SK-N-SH (cell line): ENCODE results near the gene VWA5B2. TPM values are rescaled to one million over a fixed set of nuclear protein-coding genes. Genes with fewer than 3 reads are reported as not detected.
A peak's percentile ranks its signal among the peaks of the same experiment; 100 is the strongest.

Source experiments
- CTCF ChIA-PET: fragments of 300-600, 350-600 bp; formaldehyde crosslinking; extraction: SDS; loops from one replicate; lab custom pipeline; 2021; lab: Yijun Ruan, JAX
- POLR2A ChIA-PET: fragments of 350-600 bp; sonication (Branson Sonifier 250); formaldehyde crosslinking; extraction: SDS; loops from one replicate; lab custom pipeline; 2020; ENCODE audit warnings: antibody characterized with exemption, inconsistent platforms; lab: Yijun Ruan, JAX
- DNase-seq: peaks from one replicate; pipeline ENCODE4 v3.0.0; 2012
- H2AFZ ChIP-seq: fragments of 200-600 bp; sonication (generic); 2 replicates; pipeline ENCODE4 v1.8.1; 2016; ENCODE audit warnings: antibody characterized with exemption, mild to moderate bottlenecking, low read depth
- H3F3A ChIP-seq: fragments of 200-600 bp; sonication (generic); replicated peaks from 2 replicates; pipeline ENCODE3; 2016; ENCODE audit warnings: antibody characterized with exemption, mild to moderate bottlenecking; ENCODE audit not compliant: insufficient read depth
- H3K27ac ChIP-seq, 2 experiments: fragments of 200-500 bp in 1 of 2; fragments of 200-600 bp in 1 of 2; sonication (Bioruptor generic) in 1 of 2; sonication (generic), shearing (Covaris generic) in 1 of 2; 2 replicates each; pipeline versions ENCODE4 v1.5.1 to v1.6.1; 2014 to 2016; ENCODE audit warnings: low read depth in 2 of 2, inconsistent platforms in 1 of 2, low read length in 1 of 2, mild to moderate bottlenecking in 1 of 2, mixed read lengths in 1 of 2
- H3K27me3 ChIP-seq: fragments of 200-600 bp; sonication (generic), shearing (Covaris generic); 2 replicates; pipeline ENCODE4 v1.6.1; 2016; ENCODE audit warnings: mixed run types; ENCODE audit not compliant: insufficient read depth
- H3K36me3 ChIP-seq, 2 experiments: fragments of 200-500 bp in 1 of 2; fragments of 200-600 bp in 1 of 2; sonication (Bioruptor generic) in 1 of 2; sonication (generic) in 1 of 2; replicated peaks in 1 of 2; 2 replicates each; pipeline versions ENCODE3 to v1.5.1; 2014 to 2016; ENCODE audit warnings: low read length in 1 of 2, mild to moderate bottlenecking in 1 of 2; ENCODE audit not compliant: insufficient read depth in 2 of 2, control insufficient read depth in 1 of 2
- H3K4me1 ChIP-seq, 2 experiments: fragments of 200-500 bp in 1 of 2; fragments of 200-600 bp in 1 of 2; sonication (Bioruptor generic) in 1 of 2; sonication (generic), shearing (Covaris generic) in 1 of 2; 2 replicates each; pipeline versions ENCODE4 v1.5.1 to v1.6.1; 2014 to 2016; ENCODE audit warnings: low read depth in 1 of 2, low read length in 1 of 2, mixed run types in 1 of 2; ENCODE audit not compliant: insufficient read depth in 2 of 2, control insufficient read depth in 1 of 2
- H3K4me2 ChIP-seq: fragments of 200-600 bp; sonication (generic), shearing (Covaris generic); 2 replicates; pipeline ENCODE4 v1.6.1; 2017; ENCODE audit warnings: mixed run types
- H3K4me3 ChIP-seq, 2 experiments: fragments of 200-500 bp in 1 of 2; fragments of 200-600 bp in 1 of 2; sonication (Bioruptor generic) in 1 of 2; sonication (generic), shearing (Covaris generic) in 1 of 2; 2 replicates each; pipeline versions ENCODE4 v1.5.1 to v1.8.1; 2014 to 2016; ENCODE audit warnings: low read depth in 2 of 2, inconsistent platforms in 1 of 2, low read length in 1 of 2, mild to moderate bottlenecking in 1 of 2, mixed read lengths in 1 of 2, moderate library complexity in 1 of 2
- H3K79me2 ChIP-seq: fragments of 200-600 bp; sonication (generic); 2 replicates; pipeline ENCODE4 v1.8.1; 2017; ENCODE audit warnings: mild to moderate bottlenecking; ENCODE audit not compliant: insufficient read depth
- H3K9ac ChIP-seq: fragments of 200-600 bp; sonication (generic); 2 replicates; pipeline ENCODE4 v1.6.1; 2017; ENCODE audit warnings: mixed run types
- H3K9me2 ChIP-seq: fragments of 200-600 bp; sonication (generic); 2 replicates; pipeline ENCODE4 v1.6.1; 2017; ENCODE audit warnings: mixed run types
- H3K9me3 ChIP-seq: fragments of 200-600 bp; sonication (generic); 2 replicates; pipeline ENCODE4 v1.6.1; 2017; ENCODE audit warnings: mixed run types, mild to moderate bottlenecking, moderate library complexity
- H4K20me1 ChIP-seq: fragments of 200-600 bp; sonication (generic); 2 replicates; pipeline ENCODE4 v1.6.1; 2017; ENCODE audit warnings: mild to moderate bottlenecking, mixed run types; ENCODE audit not compliant: insufficient read depth
- FOSL2 ChIP-seq: IDR thresholded peaks from 2 replicates; pipeline ENCODE4 v1.4.0; 2012; ENCODE audit warnings: low read depth, mild to moderate bottlenecking, moderate library complexity, borderline replicate concordance
- GABPA ChIP-seq: IDR thresholded peaks from 2 replicates; pipeline ENCODE4 v1.4.0; 2012; ENCODE audit warnings: low read depth, mild to moderate bottlenecking
- GATA2 ChIP-seq: sonication (generic); formaldehyde crosslinking; IDR thresholded peaks from 2 replicates; pipeline ENCODE4 v1.5.0; 2020; ENCODE audit warnings: mild to moderate bottlenecking, missing genetic modification reagents
- JUND ChIP-seq: IDR thresholded peaks from 2 replicates; pipeline ENCODE4 v1.4.0; 2012
- MEF2A ChIP-seq: IDR thresholded peaks from 2 replicates; pipeline ENCODE4 v1.4.0; 2012; ENCODE audit warnings: low read depth, borderline replicate concordance
- MXI1 ChIP-seq: IDR thresholded peaks from 2 replicates; pipeline ENCODE4 v1.6.1; 2012; ENCODE audit warnings: mild to moderate bottlenecking, low read depth, low read length, improper control_type of control experiment
- NRF1 ChIP-seq: IDR thresholded peaks from 2 replicates; pipeline ENCODE4 v1.6.1; 2012; ENCODE audit warnings: low read depth, mild to moderate bottlenecking, low read length
- POLR2AphosphoS5 ChIP-seq: IDR thresholded peaks from 2 replicates; pipeline ENCODE4 v1.6.1; 2012; ENCODE audit warnings: low read depth, low read length
- RAD21 ChIP-seq: IDR thresholded peaks from 2 replicates; pipeline ENCODE4 v1.6.1; 2012; ENCODE audit warnings: mild to moderate bottlenecking, low read length
- RCOR1 ChIP-seq: fragments of 150-350 bp; IDR thresholded peaks from 2 replicates; pipeline ENCODE4 v1.6.1; 2017; ENCODE audit warnings: antibody characterized with exemption, low read length
- REST ChIP-seq: IDR thresholded peaks from 2 replicates; pipeline ENCODE4 v1.6.1; 2012; ENCODE audit warnings: mild to moderate bottlenecking, low read depth, low read length, moderate library complexity
- TAF1 ChIP-seq: IDR thresholded peaks from 2 replicates; pipeline ENCODE4 v1.6.1; 2012; ENCODE audit warnings: low read depth, mild to moderate bottlenecking, low read length, moderate library complexity, borderline replicate concordance
- TCF12 ChIP-seq: IDR thresholded peaks from 2 replicates; pipeline ENCODE4 v1.4.0; 2012
- TEAD4 ChIP-seq: IDR thresholded peaks from 2 replicates; pipeline ENCODE4 v1.4.0; 2012; ENCODE audit warnings: mild to moderate bottlenecking, borderline replicate concordance; ENCODE audit not compliant: insufficient read depth
- USF1 ChIP-seq: IDR thresholded peaks from 2 replicates; pipeline ENCODE4 v1.4.0; 2012; ENCODE audit warnings: low read depth, borderline replicate concordance
- WGBS: methylation state at CpG from one replicate; pipeline ENCODE4 v1.1.6; 2017; ENCODE audit warnings: low lambda C conversion rate; 5-methylcytosine and 5-hydroxymethylcytosine counted together
- polyA plus RNA-seq, 3 experiments: library from polyadenylated mRNA; depleted of rRNA; stranded (reverse); fragments of >200 nt; gene quantifications; 2 replicates each; pipeline ENCODE4 v1.2.3, GENCODE V29; 2012
- TF ChIP-seq, protein P1 (sequence below): fragments of 150-350 bp; IDR thresholded peaks from 2 replicates; pipeline ENCODE4 v1.6.1; 2016; ENCODE audit warnings: mild to moderate bottlenecking, low read depth, low read length
- TF ChIP-seq, protein P2 (sequence below): IDR thresholded peaks from 2 replicates; pipeline ENCODE4 v1.4.0; 2012; ENCODE audit warnings: low read depth, borderline replicate concordance
- TF ChIP-seq, protein P3 (sequence below): IDR thresholded peaks from 2 replicates; pipeline ENCODE4; 2012
- TF ChIP-seq, protein P4 (sequence below): IDR thresholded peaks from 2 replicates; pipeline ENCODE4 v1.4.0; 2012; ENCODE audit warnings: low read depth
- TF ChIP-seq, protein P5 (sequence below): fragments of 200-600 bp; sonication (generic); IDR thresholded peaks from 2 replicates; pipeline ENCODE4 v1.6.1; 2017; ENCODE audit warnings: antibody characterized with exemption, mild to moderate bottlenecking, moderate library complexity

The VWA5B2 gene
- polyA plus RNA-seq, 1 of the 3 experiments (the other 2 are of a cell fraction) = 0.08 TPM

- ChIA-PET CTCF (interaction anchor here (1.0 to 4.1 kb wide), 18 partner anchors 9 to 353 kb away, joined by 3 to 30 read pairs (median 11); partner anchors contain the start of genes ABCF3, AP2M1, EIF2B5 and VWA5B2), POLR2A (no interaction called here)
- TF ChIP-seq, protein P1, sequence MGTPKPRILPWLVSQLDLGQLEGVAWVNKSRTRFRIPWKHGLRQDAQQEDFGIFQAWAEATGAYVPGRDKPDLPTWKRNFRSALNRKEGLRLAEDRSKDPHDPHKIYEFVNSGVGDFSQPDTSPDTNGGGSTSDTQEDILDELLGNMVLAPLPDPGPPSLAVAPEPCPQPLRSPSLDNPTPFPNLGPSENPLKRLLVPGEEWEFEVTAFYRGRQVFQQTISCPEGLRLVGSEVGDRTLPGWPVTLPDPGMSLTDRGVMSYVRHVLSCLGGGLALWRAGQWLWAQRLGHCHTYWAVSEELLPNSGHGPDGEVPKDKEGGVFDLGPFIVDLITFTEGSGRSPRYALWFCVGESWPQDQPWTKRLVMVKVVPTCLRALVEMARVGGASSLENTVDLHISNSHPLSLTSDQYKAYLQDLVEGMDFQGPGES = no peak
- no peak for TF ChIP-seq FOSL2
- no peak for TF ChIP-seq NRF1
- no peak for TF ChIP-seq TEAD4
- TF ChIP-seq JUND = no peak
- TF ChIP-seq, protein P2, sequence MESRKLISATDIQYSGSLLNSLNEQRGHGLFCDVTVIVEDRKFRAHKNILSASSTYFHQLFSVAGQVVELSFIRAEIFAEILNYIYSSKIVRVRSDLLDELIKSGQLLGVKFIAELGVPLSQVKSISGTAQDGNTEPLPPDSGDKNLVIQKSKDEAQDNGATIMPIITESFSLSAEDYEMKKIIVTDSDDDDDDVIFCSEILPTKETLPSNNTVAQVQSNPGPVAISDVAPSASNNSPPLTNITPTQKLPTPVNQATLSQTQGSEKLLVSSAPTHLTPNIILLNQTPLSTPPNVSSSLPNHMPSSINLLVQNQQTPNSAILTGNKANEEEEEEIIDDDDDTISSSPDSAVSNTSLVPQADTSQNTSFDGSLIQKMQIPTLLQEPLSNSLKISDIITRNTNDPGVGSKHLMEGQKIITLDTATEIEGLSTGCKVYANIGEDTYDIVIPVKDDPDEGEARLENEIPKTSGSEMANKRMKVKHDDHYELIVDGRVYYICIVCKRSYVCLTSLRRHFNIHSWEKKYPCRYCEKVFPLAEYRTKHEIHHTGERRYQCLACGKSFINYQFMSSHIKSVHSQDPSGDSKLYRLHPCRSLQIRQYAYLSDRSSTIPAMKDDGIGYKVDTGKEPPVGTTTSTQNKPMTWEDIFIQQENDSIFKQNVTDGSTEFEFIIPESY = peak; percentile 15; the same call in 1 of the 2 replicates
- TF ChIP-seq, protein P3, sequence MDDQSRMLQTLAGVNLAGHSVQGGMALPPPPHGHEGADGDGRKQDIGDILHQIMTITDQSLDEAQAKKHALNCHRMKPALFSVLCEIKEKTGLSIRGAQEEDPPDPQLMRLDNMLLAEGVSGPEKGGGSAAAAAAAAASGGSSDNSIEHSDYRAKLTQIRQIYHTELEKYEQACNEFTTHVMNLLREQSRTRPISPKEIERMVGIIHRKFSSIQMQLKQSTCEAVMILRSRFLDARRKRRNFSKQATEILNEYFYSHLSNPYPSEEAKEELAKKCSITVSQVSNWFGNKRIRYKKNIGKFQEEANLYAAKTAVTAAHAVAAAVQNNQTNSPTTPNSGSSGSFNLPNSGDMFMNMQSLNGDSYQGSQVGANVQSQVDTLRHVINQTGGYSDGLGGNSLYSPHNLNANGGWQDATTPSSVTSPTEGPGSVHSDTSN = no peak
- peak; percentile 100 for TF ChIP-seq TAF1
- TF ChIP-seq RCOR1 = no peak
- no peak for TF ChIP-seq GATA2
- TF ChIP-seq REST = peak; percentile 62
- TF ChIP-seq POLR2AphosphoS5 = peak; percentile 86
- TF ChIP-seq, protein P4, sequence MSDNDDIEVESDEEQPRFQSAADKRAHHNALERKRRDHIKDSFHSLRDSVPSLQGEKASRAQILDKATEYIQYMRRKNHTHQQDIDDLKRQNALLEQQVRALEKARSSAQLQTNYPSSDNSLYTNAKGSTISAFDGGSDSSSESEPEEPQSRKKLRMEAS = peak; percentile 91
- no peak for TF ChIP-seq RAD21
- TF ChIP-seq MEF2A = no peak
- peak; percentile 36; the same call in 1 of the 2 replicates for TF ChIP-seq TCF12
- TF ChIP-seq MXI1 = peak; percentile 60; the same call in 1 of the 2 replicates
- peak; percentile 85 for TF ChIP-seq GABPA
- TF ChIP-seq USF1 = no peak
- TF ChIP-seq, protein P5, sequence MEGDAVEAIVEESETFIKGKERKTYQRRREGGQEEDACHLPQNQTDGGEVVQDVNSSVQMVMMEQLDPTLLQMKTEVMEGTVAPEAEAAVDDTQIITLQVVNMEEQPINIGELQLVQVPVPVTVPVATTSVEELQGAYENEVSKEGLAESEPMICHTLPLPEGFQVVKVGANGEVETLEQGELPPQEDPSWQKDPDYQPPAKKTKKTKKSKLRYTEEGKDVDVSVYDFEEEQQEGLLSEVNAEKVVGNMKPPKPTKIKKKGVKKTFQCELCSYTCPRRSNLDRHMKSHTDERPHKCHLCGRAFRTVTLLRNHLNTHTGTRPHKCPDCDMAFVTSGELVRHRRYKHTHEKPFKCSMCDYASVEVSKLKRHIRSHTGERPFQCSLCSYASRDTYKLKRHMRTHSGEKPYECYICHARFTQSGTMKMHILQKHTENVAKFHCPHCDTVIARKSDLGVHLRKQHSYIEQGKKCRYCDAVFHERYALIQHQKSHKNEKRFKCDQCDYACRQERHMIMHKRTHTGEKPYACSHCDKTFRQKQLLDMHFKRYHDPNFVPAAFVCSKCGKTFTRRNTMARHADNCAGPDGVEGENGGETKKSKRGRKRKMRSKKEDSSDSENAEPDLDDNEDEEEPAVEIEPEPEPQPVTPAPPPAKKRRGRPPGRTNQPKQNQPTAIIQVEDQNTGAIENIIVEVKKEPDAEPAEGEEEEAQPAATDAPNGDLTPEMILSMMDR = no peak
These were observed 19.3 kb downstream of the VWA5B2 start, which contains the start of gene ALG3 for GRCh38 chr3:184248454-184249411. Gene ALG3, minus strand, starts transcription at chr3:184248962. Its CDS starts 22 bp downstream, at chr3:184248940.

More at GRCh38 chr3:184248454-184249411, 19.3 kb downstream of the VWA5B2 start, which contains the start of gene ALG3:
- H3K4me2 ChIP-seq = peak within 1 kb of the TSS; percentile 100
- H4K20me1 ChIP-seq = no peaks in the 10 kb centered on the region
- H3K27ac ChIP-seq = peak within 1 kb of the TSS; percentile 88 to 94
- H3K4me1 ChIP-seq = peaks cover 0 to 3% of the 10 kb centered on the region in 2 experiments; a peak in 2 of 4 replicates
- under 1% methylated on average over 21 of the region's 49 CpGs for WGBS
- peaks cover 10% of the 10 kb centered on the region for H3F3A ChIP-seq
- H3K4me3 ChIP-seq = peak within 1 kb of the TSS; percentile 94 to 97
- no peaks in the 10 kb centered on the region for H3K9me3 ChIP-seq
- no peaks in the 10 kb centered on the region for H3K27me3 ChIP-seq
- H3K9ac ChIP-seq = peak within 1 kb of the TSS; percentile 82
- no peaks in the 10 kb centered on the region for H3K9me2 ChIP-seq
- H3K79me2 ChIP-seq = peaks cover 22% of the 10 kb centered on the region
- peak; percentile 89 for DNase-seq
- H3K36me3 ChIP-seq = peaks cover 4 to 21% of the 10 kb centered on the region in 2 experiments
- peak within 1 kb of the TSS; percentile 99 for H2AFZ ChIP-seq
